Esophagus squamous epithelium (tissue), 4 donors: ENCODE results near the gene MRGPRD.

Experiments
- CTCF ChIP-seq, 6 experiments: fragments of 450-650 bp in 4 of 6; fragments of 200-600 bp in 2 of 6; sonication (generic) in 2 of 6; IDR thresholded peaks; one replicate each; pipeline ENCODE4 v1.5.1; 2016 to 2019; ENCODE audit warnings: antibody characterized with exemption in 6 of 6, mild to moderate bottlenecking in 4 of 6, moderate library complexity in 4 of 6
- POLR2A ChIP-seq, 4 donors: fragments of 450-650 bp; IDR thresholded peaks; one replicate each; pipeline ENCODE4 v1.6.1; 2017; ENCODE audit warnings: antibody characterized with exemption in 4 of 4, mild to moderate bottlenecking in 4 of 4, moderate library complexity in 3 of 4

GRCh38 chr11:68936676-68937620, 43.8 kb downstream of the MRGPRD start:
- no peak for TF ChIP-seq CTCF (IDR thresholded peaks at IDR 0.05)
- TF ChIP-seq POLR2A (IDR thresholded peaks at IDR 0.05): no peak
